UCSD-AML1 (cell line): ENCODE data around the gene MCF2L.
A peak's percentile ranks its signal among the peaks of the same experiment; 100 is the strongest.

Experiments used
- DNase-seq: peaks from one replicate; lab custom pipeline; 2025; ENCODE audit not compliant: unreplicated experiment; lab: John Stamatoyannopoulos, UW

The MCF2L gene

GRCh38 chr13:113119822-113120189 lies 150.8 kb downstream of the MCF2L start:
- no peak for DNase-seq

GRCh38 chr13:113120300-113121182 lies 151.5 kb downstream of the MCF2L start:
- no peak for DNase-seq

GRCh38 chr13:113121183-113121927 lies 152.3 kb downstream of the MCF2L start:
- DNase-seq: no peak

- no peak for DNase-seq
These were observed 153.0 kb downstream of the MCF2L start for GRCh38 chr13:113121928-113122471.

GRCh38 chr13:113122550-113123225 lies 153.7 kb downstream of the MCF2L start, which contains the start of gene F10:
Gene F10 (plus strand): TSS chr13:113122799. CDS start chr13:113122856, 57 bp downstream.
- DNase-seq: no peak

- DNase-seq: peak; percentile 41
These were observed 154.5 kb downstream of the MCF2L start for GRCh38 chr13:113123226-113124201.

GRCh38 chr13:113124211-113124970 lies 155.4 kb downstream of the MCF2L start:
- no peak for DNase-seq

- DNase-seq: no peak
These were observed 156.7 kb downstream of the MCF2L start for GRCh38 chr13:113125506-113126264.

- DNase-seq: no peak
These were observed 157.5 kb downstream of the MCF2L start for GRCh38 chr13:113126265-113127150.

- no peak for DNase-seq
These were observed 160.5 kb downstream of the MCF2L start for GRCh38 chr13:113129480-113129879.

GRCh38 chr13:113129921-113130750 lies 161.1 kb downstream of the MCF2L start:
- DNase-seq: no peak

- no peak for DNase-seq
These were observed 166.3 kb downstream of the MCF2L start for GRCh38 chr13:113135281-113135760.

- DNase-seq: no peak
These were observed 168.8 kb downstream of the MCF2L start for GRCh38 chr13:113137691-113138298.

- DNase-seq: no peak
These were observed 170.0 kb downstream of the MCF2L start for GRCh38 chr13:113138792-113139551.

GRCh38 chr13:113139577-113139976 lies 170.6 kb downstream of the MCF2L start:
- DNase-seq: no peak
